Anterior cingulate cortex (tissue), 58 donors: ENCODE data around the gene TUBB2A.
"Not testable (repeated sequence)": the region's sequence is repeated elsewhere in the genome, so short reads cannot be mapped to it uniquely, and the experiment has no call there.

Experiments
- DNase-seq, 58 donors: peaks; one replicate each; lab custom pipeline; 2025; lab: John Stamatoyannopoulos, UW

The TUBB2A gene

GRCh38 chr6:3183066-3183465 lies 25.7 kb upstream of the TUBB2A start:
- no peak for DNase-seq

DNA sequence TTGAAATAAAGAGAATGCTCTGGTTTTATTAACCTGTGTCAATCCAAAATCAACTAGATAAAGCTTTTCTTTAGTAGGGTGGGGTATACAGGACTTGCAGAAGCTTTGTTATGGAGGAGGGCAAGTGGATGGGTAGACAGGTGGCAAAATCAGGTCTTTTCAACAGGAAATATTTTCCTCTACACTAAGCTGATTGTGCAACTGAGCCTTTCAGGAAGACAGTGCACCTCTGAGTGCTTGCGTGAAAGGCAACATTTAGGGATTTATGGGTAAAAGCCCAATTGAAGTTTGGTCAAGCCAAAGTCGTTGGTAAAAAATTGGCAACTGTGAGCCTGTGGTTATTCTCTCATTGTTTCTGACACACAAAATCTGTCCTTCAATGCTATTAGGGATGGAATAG lies 23.8 kb upstream of the TUBB2A start:
- DNase-seq, result no peak

DNA sequence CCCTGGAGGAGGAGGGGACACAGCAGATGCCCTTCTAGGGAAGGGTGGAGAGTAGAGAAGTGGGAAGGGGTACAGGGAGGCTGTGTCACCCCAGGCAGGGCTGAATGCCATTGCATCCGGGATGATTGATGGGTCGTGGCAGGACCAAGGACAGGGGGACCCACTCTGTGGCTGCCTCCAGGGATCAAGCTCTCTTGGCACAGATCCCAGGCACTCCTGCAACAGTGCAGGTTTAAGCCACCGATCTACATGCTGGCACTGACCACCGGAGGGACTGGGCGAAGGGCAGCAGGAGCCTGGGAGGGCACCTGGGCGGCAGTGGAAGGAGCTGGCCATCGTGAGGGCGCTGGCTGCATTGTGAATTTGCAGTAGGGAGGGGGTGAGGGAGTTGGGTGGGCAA lies 22.6 kb upstream of the TUBB2A start:
- not testable (repeated sequence) for DNase-seq

- DNase-seq, result not testable (repeated sequence)
These were observed 21.3 kb upstream of the TUBB2A start for GRCh38 chr6:3178666-3179065.

- peak in 26 of 58 donors; percentile 4 to 54 (median 28) for DNase-seq
These were observed 19.4 kb upstream of the TUBB2A start for GRCh38 chr6:3176562-3177355.

GRCh38 chr6:3175715-3176402 lies 18.5 kb upstream of the TUBB2A start:
- no peak for DNase-seq

- DNase-seq, result not testable (repeated sequence)
These were observed 16.3 kb upstream of the TUBB2A start for GRCh38 chr6:3173636-3174089.

GRCh38 chr6:3172789-3173188 lies 15.4 kb upstream of the TUBB2A start:
- not testable (repeated sequence) for DNase-seq

GRCh38 chr6:3171313-3172175 lies 14.2 kb upstream of the TUBB2A start:
- DNase-seq, result not testable (repeated sequence)

- not testable (repeated sequence) for DNase-seq
These were observed 13.3 kb upstream of the TUBB2A start for GRCh38 chr6:3170676-3171075.

DNA sequence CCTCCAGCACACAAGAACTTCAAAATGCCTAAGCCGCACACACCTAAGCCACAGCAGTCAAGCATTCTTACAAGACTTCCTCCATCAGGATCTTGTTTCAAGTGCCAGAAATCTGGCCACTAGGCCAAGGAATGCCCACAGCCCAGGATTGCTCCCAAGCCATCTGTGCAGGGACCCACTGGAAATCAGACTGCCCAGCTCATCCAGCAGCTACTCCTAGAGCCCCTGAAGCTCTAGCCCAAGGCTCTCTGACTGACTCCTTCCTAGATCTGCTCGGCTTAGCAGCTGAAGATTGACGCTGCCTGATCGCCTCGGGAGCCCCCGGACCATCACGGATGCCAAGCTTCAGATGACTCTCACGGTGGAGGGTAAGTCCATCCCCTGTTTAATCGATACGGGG lies 10.7 kb upstream of the TUBB2A start:
- DNase-seq, result not testable (repeated sequence)

DNA sequence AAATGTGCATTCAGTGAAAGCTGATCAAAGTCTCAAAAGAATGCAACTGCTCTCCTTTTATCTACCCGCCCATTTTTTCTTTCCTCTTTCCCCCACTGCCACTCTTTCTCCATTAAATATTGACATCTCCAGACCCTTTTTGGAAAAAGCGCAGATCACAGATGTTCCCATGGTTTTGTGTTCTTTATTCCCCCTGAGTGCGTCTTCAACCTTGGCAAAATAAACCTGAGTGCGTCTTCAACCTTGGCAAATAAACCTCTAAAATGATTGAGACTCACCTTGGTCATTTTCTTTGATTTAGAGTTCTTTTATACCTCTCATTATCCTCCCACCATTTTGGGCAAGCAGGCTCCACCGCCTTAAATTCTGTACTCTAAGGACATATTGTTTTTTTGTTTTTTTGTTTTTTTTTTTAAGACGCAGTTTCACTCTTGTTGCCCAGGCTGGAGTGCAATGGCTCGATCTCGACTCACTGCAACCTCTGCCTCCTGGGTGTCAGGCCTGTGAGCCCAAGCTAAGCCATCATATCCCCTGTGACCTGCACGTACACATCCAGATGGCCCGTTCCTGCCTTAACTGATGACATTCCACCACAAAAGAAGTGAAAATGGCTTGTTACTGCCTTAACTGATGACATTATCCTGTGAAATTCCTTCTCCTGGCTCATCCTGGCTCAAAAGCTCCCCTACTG lies 9.3 kb upstream of the TUBB2A start:
- DNase-seq, result not testable (repeated sequence)

- no peak for DNase-seq
These were observed 8.5 kb upstream of the TUBB2A start for GRCh38 chr6:3165631-3166534.

GRCh38 chr6:3164388-3164787 lies 7.0 kb upstream of the TUBB2A start:
- DNase-seq, result no peak

- DNase-seq, result no peak
These were observed 5.9 kb upstream of the TUBB2A start for GRCh38 chr6:3163248-3163594.

GRCh38 chr6:3162565-3163247 lies 5.4 kb upstream of the TUBB2A start:
- DNase-seq, result peak in 53 of 58 donors; percentile 26 to 84 (median 58)

- DNase-seq, result no peak
These were observed 4.7 kb upstream of the TUBB2A start for GRCh38 chr6:3162067-3162497.
